Activated naive CD8-positive, alpha-beta T cell treated with anti-CD3 and anti-CD28 coated beads, Interleukin-2, amount 50 U/mL, for 16 hours (primary cell): Measurements from ENCODE around the gene KRT81.
"Not testable (repeated sequence)": the region's sequence is repeated elsewhere in the genome, so short reads cannot be mapped to it uniquely, and the experiment has no call there.

ENCODE experiments used
- DNase-seq: peaks from one replicate; pipeline ENCODE4 v3.0.0-alpha.2; 2020; ENCODE audit warnings: low read depth, low spot score

KRT81 gene

GRCh38 chr12:52317468-52318052 lies 26.2 kb upstream of the KRT81 start:
- DNase-seq = no peak

DNA sequence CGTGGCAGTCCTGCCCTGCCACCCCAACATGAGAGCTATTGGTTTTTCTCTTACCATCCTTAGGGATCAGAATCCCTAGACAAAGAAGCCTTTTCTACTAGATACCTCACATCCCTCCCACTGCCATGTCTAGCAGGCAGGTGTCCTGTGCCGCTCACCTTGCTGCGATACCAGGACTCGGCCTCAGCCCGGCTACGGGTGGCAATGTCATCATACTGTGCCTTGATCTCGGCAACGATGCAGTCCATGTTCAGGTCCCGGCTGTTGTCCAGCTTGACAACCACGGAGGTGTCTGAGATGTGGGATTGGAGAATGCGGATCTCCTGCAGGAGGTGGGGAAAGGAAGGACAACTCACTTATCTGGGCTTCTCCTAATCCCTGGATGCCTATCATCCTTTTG lies 25.4 kb upstream of the KRT81 start:
- DNase-seq = no peak

DNA sequence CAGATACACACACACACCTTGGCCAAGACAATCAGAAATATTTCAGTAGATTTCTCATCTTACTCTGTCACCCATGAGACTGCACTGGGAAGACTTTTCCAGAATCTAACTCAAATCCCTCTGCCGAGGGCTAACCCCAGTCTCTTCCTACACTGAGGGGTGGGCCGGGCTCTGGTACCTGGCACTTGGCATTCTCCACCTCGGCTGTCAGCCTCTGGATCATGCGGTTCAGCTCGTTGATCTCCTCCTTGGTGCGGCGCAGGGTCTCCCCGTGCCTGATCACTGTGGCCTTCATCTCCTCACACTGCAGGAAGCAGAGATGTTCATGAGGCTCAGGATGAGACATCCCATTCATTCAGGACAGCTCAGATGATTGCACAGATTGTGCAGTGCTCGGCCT lies 25.0 kb upstream of the KRT81 start:
- DNase-seq = no peak

DNA sequence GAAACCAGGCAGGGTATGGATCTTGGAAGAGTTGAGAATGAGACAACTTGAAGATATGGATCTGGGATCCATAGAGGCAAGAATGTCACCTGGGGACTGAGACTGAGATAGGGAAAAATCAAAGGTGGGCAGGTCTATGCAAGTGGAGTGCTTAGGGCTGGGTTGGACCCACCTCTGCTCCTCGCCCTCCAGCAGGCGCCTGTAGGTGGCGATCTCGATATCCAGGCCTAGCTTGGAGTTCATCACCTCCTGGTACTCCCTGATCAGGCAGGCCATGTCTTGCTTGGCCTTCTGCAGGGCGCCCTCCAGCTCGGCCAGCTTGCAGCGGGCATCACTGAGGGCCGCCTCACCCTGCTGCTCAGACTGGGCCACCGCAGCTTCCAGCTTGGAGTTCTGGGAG lies 24.4 kb upstream of the KRT81 start:
- DNase-seq = not testable (repeated sequence)

GRCh38 chr12:52314511-52314910 lies 23.2 kb upstream of the KRT81 start:
- no peak for DNase-seq

DNA sequence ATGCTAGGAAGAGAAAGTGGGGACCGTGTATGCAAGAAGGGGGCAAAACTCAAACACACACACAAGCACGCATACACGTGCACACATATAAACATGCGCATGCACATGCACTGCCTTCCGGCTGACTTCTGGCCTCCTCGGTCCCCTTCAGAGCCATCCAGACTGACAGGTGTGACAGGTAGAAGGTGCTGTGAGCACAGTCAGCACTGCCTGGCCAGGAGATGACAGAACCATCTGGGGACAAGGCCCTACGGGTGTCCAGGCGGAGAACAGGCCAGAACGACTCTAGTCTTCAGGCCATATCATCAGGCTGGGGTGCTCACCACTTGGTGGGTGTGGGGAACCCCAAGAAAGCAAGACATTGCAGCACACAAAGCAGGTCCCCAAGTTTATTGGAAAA lies 22.6 kb upstream of the KRT81 start:
- no peak for DNase-seq

- DNase-seq = no peak
Measured at GRCh38 chr12:52313461-52313860, 22.1 kb upstream of the KRT81 start.

- DNase-seq = no peak
Measured at GRCh38 chr12:52312086-52312485, 20.8 kb upstream of the KRT81 start.

DNA sequence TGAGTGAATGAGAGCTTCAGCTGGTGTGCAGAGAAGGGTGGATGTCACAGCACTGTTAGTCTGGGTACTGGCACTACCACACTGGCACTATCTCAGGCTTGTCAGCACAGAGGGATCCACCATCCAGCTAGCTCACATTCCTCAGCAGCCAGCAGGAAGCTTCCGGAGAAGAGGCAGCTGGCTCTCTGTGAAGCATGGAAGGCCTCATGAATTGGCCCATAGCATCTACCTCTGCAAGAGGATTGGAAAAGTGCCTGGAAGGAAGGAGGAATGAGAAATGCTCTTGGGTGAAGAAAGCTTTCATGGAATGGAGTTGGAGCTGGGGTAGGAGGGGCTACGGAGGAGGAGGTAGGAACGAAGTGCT lies 19.9 kb upstream of the KRT81 start:
- no peak for DNase-seq

DNA sequence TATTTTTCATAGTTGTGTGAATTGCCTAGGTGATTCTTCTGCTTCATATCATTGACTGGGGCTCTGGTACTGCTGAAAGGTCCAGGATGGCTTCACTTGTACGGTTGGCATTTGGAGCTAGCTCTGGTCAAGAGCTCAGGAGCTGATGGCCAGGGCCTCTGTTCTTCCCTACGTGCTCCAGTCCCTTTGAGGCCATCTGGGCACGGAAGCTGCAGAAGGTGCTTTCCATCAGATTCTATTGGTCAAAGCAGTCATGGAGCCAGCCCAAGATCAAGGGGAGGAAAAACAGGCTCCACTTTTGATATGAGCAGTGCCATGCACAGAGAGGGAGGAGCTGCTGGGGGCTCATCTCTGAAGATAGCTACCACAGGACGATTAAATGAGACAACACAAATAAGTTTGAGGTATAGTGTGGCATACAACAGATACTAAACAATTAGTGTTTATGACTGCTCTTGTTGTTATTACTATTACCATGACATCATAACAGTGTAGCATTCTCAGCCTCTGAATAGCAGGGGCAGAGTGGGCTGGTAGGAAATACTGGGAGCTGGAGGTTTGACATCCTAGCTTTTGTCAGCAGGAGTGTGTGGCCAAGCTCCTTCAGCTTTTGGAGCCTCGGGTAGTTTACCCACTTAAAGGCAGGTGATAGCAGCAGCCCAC lies 19.4 kb upstream of the KRT81 start:
- no peak for DNase-seq

DNA sequence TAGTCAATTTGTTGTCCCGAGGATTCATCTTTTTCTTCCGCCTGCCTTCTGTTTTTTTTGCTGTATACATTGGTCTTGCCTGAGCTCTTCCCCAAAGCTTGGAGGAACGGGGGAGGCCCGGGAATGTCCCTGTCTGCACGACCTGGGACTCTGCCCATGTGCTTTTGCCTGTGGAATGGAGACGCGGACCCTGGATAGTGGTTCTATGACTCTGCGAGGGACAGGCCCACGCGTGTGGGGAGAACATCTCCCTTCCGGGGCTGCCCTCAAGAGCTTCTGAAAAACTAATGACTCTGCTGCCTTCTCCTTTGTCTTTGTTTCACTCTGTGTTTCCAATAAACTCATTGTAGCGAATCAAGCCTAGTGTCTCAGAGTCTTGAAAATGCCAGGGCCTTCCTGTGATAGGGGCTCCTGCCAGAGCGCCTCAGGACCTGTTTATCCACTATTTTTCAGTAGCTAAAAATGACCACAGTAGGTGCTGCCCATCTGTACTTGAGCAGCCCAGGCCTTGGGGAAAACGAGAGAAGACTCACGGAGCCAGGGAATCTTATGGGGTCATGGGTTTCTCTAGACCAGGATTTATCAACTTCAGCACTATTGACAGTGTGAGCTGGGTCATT lies 17.6 kb upstream of the KRT81 start:
- DNase-seq = no peak

- no peak for DNase-seq
Measured at GRCh38 chr12:52307836-52308805, 16.8 kb upstream of the KRT81 start.

- DNase-seq = no peak
Measured at GRCh38 chr12:52306731-52307130, 15.4 kb upstream of the KRT81 start.

DNA sequence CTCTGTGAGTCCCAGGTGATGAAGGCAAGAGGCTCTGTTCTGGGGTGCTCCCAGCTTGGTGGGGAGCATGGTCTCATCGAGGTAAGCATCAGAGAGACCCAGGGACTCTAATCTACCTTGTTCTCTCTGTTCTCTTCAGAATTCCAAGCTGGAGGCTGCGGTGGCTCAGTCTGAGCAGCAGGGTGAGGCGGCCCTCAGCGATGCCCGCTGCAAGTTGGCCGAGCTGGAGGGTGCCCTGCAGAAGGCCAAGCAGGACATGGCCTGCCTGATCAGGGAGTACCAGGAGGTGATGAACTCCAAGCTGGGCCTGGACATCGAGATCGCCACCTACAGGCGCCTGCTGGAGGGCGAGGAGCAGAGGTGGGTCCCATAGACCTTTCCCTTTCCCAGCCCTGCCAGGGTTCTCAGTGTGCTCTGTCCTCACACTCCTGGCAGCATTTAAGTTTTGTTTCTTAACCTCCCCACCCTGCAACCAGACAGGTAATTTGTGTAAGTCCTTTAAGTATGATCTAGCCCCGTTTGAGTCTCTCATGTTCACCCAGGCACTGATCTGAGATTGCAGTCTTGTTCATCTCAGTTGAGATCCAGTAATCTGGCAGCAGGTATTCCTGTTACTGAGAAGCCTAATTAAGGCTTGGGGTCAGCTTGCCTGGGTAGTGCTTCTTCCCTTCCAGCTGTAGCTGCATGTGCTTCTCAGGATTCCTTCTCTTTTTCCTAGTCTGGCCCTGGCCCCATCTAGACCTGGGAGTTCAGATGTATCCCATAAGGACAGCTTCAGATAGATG lies 14.8 kb upstream of the KRT81 start:
- no peak for DNase-seq

GRCh38 chr12:52304941-52305411 lies 13.6 kb upstream of the KRT81 start:
- DNase-seq = not testable (repeated sequence)

GRCh38 chr12:52302242-52302914 lies 11.0 kb upstream of the KRT81 start:
- not testable (repeated sequence) for DNase-seq

DNA sequence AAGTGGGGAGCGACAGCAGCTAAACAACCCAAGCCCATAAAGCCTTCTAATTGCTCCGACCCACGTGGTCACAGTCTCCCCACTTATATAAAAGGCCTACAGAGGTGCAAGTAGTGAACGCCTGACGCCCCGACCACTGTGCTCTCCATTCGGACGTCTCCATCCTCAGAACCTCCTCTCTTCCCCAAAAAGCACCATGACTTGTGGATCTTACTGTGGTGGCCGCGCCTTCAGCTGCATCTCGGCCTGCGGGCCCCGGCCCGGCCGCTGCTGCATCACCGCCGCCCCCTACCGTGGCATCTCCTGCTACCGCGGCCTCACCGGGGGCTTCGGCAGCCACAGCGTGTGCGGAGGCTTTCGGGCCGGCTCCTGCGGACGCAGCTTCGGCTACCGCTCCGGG lies 10.4 kb upstream of the KRT81 start:
- not testable (repeated sequence) for DNase-seq

DNA sequence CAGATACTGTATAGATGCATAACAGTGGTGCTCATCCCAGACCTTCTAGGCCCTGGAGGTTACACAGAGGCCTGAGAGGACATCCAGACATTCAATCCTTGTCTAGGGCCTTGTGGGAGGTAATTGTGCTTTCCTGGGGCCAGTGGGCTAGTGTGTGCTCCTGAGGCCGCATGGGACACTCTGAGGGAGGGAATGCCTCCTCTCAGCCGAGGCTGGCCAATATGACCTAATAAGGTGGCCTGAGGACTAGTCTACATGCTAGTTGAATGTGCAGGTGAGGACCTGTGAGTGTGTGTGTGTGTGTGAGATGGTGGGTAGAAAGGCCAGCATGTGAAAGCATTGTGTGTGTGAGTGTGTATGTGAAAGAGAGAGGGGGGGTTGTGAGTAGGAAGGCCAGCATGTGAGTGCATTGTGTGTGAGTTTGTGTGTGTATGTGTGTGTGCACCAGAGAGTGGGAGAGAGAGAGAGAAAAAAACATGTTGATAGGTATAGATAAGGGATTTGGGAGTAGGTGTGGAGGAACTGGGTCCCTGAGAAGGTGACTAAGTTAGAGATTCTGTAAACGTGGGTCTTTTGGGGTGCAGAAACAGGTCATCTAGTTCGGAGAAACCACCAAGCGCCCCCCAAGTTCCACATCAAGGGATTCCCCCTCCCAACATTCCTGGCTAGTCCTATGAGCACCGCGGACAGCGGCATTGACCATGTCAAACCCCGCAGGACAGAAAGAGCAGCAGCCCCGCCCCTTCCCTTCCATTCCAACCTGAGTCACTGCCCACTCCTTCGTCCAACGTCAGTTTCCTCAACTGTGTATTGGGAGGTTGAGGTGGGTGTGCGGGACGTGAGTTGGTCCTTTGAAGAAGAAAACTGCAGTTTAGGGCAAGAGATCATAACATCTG lies 9.7 kb upstream of the KRT81 start:
- DNase-seq = no peak

GRCh38 chr12:52298677-52299190 lies 7.4 kb upstream of the KRT81 start:
- DNase-seq = no peak
